ENCODE results near the gene ENTHD1. TPM values are rescaled to one million over a fixed set of nuclear protein-coding genes. Genes with fewer than 3 reads are reported as not detected.
"Not testable (repeated sequence)": the region's sequence is repeated elsewhere in the genome, so short reads cannot be mapped to it uniquely, and the experiment has no call there.

Gene ENTHD1
- total RNA-seq, 2 experiments from 2014 or later: 0.34 TPM

DNA sequence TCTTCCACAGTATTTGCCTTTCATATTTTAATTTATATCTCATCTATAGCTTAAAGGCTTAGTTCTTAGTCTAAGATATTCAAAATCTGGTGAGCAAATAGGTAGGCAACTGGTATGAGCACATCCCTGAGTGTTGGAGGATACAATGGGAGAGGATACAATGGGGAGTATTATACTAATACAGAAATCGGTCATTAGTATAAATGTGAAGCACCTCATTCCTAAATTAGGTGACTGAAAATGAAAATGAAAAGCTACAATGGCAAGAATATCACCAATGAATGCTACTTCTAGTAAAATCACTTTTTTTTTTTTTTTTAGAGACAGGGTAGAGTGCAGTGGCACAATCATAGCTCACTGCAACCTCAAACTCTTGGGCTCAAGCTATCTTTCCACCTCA, 21.0 kb downstream of the ENTHD1 start:
- Mint-ChIP-seq H3K4me1 (ENCODE audit: low read depth) (peaks cover 8% of the 10 kb centered on the region), H3K27me3 (no peaks in the 10 kb centered on the region), H3K4me3 (no peak overlapping the region), H3K36me3 (ENCODE audit: low read depth) (no peaks in the 10 kb centered on the region), H3K27ac (no peak overlapping the region), H3K9me3 (no peaks in the 10 kb centered on the region)
- DNase-seq: no peak
- POLR2A ChIA-PET: interaction anchor here (0.6 kb wide), 1 partner anchor 131 kb away, joined by 3 read pairs; no protein-coding TSS in a partner anchor
- intact Hi-C loops (cut with micrococcal nuclease): no loop called here
- ATAC-seq: no peak
- CTCF ChIA-PET: interaction anchor here (1.0 to 2.3 kb wide), 3 partner anchors 18 to 152 kb away, joined by 3 to 6 read pairs (median 5); no protein-coding TSS in a partner anchor
- no peak for TF ChIP-seq CTCF (IDR thresholded peaks at IDR 0.05)

DNA sequence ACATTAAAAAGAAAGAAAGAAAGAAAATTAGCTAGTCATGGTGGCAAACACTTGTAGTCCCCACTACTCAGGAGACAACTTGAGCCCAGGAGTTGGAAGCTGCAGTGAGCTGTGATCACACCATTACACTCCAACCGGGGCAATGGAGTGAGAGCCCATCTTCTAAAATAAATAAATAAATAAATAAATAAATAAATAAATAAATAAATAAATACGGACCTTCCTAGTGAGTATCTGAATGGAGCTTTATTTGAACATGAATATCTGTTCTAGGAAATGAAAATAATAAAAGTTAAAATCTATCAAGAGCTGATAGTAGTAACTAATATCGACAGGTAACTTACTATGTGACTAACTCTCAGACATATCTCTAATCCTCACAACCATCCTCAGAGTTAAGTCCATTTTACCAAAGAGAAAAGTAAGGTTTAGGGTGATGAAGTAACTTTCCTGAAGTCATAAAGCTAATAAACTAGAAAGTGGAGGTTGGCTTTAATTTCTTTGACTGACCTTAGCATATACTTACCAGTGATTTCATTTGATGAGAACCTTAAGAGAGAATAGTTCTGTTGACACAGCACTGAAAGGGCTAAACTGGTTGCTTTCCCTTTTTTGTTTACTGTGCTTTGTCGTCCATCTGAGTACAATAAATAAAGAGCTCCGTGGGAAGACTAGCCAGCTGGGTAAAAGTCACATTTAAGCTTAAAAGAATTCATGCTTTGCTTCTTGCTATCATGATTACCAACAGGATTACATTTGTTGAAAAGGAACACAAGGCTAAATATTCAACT, 22.4 kb downstream of the ENTHD1 start:
- CTCF ChIA-PET: interaction anchor here (0.8 to 1.2 kb wide), 5 partner anchors 15 to 372 kb away, joined by 3 read pairs; no protein-coding TSS in a partner anchor
- intact Hi-C loops (cut with micrococcal nuclease): no loop called here

GRCh38 chr22:39869797-39870196, 23.8 kb downstream of the ENTHD1 start:
- POLR2A ChIA-PET; H3K4me1 Mint-ChIP-seq (ENCODE audit: low read depth); H3K27ac Mint-ChIP-seq; DNase-seq; H3K9me3 Mint-ChIP-seq; H3K27me3 Mint-ChIP-seq; intact Hi-C loops (cut with micrococcal nuclease); CTCF ChIA-PET; H3K4me3 Mint-ChIP-seq; H3K36me3 Mint-ChIP-seq (ENCODE audit: low read depth); ATAC-seq: not testable (repeated sequence)

More for the DNA sequence above, 22.4 kb downstream of the ENTHD1 start:
- no peak for DNase-seq
- Mint-ChIP-seq H3K36me3 (ENCODE audit: low read depth) (no peaks in the 10 kb centered on the region), H3K4me1 (ENCODE audit: low read depth) (peaks cover 8% of the 10 kb centered on the region), H3K27me3 (no peaks in the 10 kb centered on the region), H3K9me3 (no peaks in the 10 kb centered on the region), H3K4me3 (no peak overlapping the region), H3K27ac (no peak overlapping the region)
- no peak for ATAC-seq
- POLR2A ChIA-PET: interaction anchor here (1.2 kb wide), 2 partner anchors 9 to 91 kb away, joined by 4 read pairs; no protein-coding TSS in a partner anchor
- no peak for TF ChIP-seq CTCF (IDR thresholded peaks at IDR 0.05)

DNA sequence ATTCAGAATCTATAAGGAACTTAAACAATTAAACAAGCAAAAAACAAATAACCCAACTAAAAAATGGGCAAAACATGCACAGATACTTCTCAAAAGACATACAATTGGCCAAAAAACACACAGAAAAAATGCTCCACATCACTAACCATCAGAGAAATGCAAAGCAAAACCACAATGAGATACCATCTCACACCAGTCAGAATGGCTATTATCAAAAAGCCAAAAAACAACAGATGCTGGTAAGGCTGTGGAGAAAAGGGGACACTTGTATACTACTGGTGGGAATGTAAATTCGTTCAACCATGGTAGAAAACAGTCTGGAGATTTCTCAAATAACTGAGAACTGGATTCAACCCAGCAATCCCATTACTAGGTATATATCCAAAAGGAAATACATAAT, 24.8 kb downstream of the ENTHD1 start:
- no peaks in the 10 kb centered on the region for H3K9me3 Mint-ChIP-seq
- no peak overlapping the region for H3K4me3 Mint-ChIP-seq
- no peak for TF ChIP-seq CTCF (IDR thresholded peaks at IDR 0.05)
- H3K4me1 Mint-ChIP-seq (ENCODE audit: low read depth): peaks cover 2% of the 10 kb centered on the region
- no peak for ATAC-seq
- ChIA-PET CTCF (no interaction called here), POLR2A (no interaction called here)
- no peak for DNase-seq
- H3K27me3 Mint-ChIP-seq: no peaks in the 10 kb centered on the region
- H3K27ac Mint-ChIP-seq: no peak overlapping the region
- no peaks in the 10 kb centered on the region for H3K36me3 Mint-ChIP-seq (ENCODE audit: low read depth)
- intact Hi-C loops (cut with micrococcal nuclease): no loop called here

DNA sequence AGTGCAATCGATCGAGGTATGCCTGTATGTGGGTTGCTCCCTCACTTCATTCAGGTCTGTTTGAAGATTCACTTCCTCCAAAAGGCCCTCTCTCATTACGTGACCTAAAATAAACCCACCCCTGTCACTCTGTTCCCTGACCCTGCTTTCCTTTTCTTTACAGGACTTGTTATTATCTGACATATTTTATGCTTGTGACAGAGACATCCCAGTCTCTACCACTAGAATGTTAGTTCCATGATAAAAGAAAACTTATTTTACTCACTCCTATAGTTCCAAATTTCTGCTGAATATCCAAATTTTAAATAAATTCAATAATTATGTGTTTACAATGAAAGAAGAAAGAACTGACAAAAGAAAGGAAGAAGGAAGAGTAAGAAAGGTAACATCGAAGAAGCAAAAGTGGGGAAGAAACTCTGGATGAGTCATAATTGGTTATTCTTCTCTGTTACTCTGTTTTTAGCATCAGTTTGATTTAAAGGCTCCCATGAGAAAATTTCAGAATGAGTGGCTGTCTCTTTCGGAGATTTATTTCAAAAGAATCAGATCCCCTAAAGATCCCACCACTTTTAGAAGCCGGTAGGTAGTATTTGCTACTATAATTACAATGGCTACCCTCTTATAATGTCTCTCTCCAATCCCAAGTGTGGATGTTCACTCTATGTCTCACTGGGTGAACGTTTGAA, 33.5 kb downstream of the ENTHD1 start:
- H3K36me3 Mint-ChIP-seq (ENCODE audit: low read depth): no peaks in the 10 kb centered on the region
- H3K4me3 Mint-ChIP-seq: peak overlapping the region; percentile 31
- no peak for TF ChIP-seq CTCF (IDR thresholded peaks at IDR 0.05)
- intact Hi-C loops (cut with micrococcal nuclease): no loop called here
- DNase-seq: no peak
- peak overlapping the region; percentile 43 for H3K27ac Mint-ChIP-seq
- H3K4me1 Mint-ChIP-seq (ENCODE audit: low read depth): peaks cover 13% of the 10 kb centered on the region
- no peaks in the 10 kb centered on the region for H3K9me3 Mint-ChIP-seq
- no peaks in the 10 kb centered on the region for H3K27me3 Mint-ChIP-seq
- ATAC-seq: peak; percentile 42
- POLR2A ChIA-PET: no interaction called here
- CTCF ChIA-PET: interaction anchor here (0.6 to 1.1 kb wide), 2 partner anchors 124 to 165 kb away, joined by 3 read pairs; no protein-coding TSS in a partner anchor
